ENCODE measurements around the gene KCNMB2. TPM values are rescaled to one million over a fixed set of nuclear protein-coding genes. Genes with fewer than 3 reads are reported as not detected.

The KCNMB2 gene
- total RNA-seq, 1 experiment from 2014 or later, result not detected

GRCh38 chr3:178711753-178712152 is 175.5 kb downstream of the KCNMB2 start:
- peaks cover 26% of the 10 kb centered on the region for H3K4me1 Mint-ChIP-seq
- no peak overlapping the region for H3K27ac Mint-ChIP-seq
- DNase-seq (ENCODE audit: low spot score), result no peak
- POLR2A ChIA-PET, result no interaction called here
- no peak for TF ChIP-seq USF1 (CRISPR knock-in tag; IDR thresholded peaks at IDR 0.05)
- no peak for TF ChIP-seq MXD4 (CRISPR knock-in tag; IDR thresholded peaks at IDR 0.05; ENCODE audit: borderline replicate concordance)
- TF ChIP-seq FOXK1 (CRISPR knock-in tag; IDR thresholded peaks at IDR 0.05), result no peak
- TF ChIP-seq ZNF281 (CRISPR knock-in tag; IDR thresholded peaks at IDR 0.05), result no peak
- TF ChIP-seq ZNF396 (CRISPR knock-in tag; IDR thresholded peaks at IDR 0.05; ENCODE audit: borderline replicate concordance), result no peak
- no peak for TF ChIP-seq NR1H2 (CRISPR knock-in tag; IDR thresholded peaks at IDR 0.05)
- TF ChIP-seq TCF7 (CRISPR knock-in tag; IDR thresholded peaks at IDR 0.05; ENCODE audit: low read depth), result no peak
- no peak for TF ChIP-seq MLX (CRISPR knock-in tag; IDR thresholded peaks at IDR 0.05)
- no peak for TF ChIP-seq IRF2 (CRISPR knock-in tag; IDR thresholded peaks at IDR 0.05; ENCODE audit: borderline replicate concordance, low read depth)
- no peak for TF ChIP-seq MAX (CRISPR knock-in tag; IDR thresholded peaks at IDR 0.05)
- CTCF ChIA-PET, result no interaction called here
- no peak for ATAC-seq
- no peaks in the 10 kb centered on the region for H3K9me3 Mint-ChIP-seq
- no peaks in the 10 kb centered on the region for H3K27me3 Mint-ChIP-seq (ENCODE audit: low read depth)
- no peaks in the 10 kb centered on the region for H3K36me3 Mint-ChIP-seq
- H3K4me3 Mint-ChIP-seq, result no peak overlapping the region

GRCh38 chr3:178712247-178712646 is 176.0 kb downstream of the KCNMB2 start:
- ATAC-seq (no peak), DNase-seq (ENCODE audit: low spot score) (no peak)
- H3K4me3 Mint-ChIP-seq, result no peak overlapping the region
- no peaks in the 10 kb centered on the region for H3K9me3 Mint-ChIP-seq
- no peak overlapping the region for H3K27ac Mint-ChIP-seq
- POLR2A ChIA-PET, result no interaction called here
- H3K4me1 Mint-ChIP-seq, result peaks cover 23% of the 10 kb centered on the region
- no peaks in the 10 kb centered on the region for H3K36me3 Mint-ChIP-seq
- CTCF ChIA-PET, result no interaction called here
- TF ChIP-seq FOXK1 (CRISPR knock-in tag; IDR thresholded peaks at IDR 0.05) (no peak), FOXJ3 (CRISPR knock-in tag; IDR thresholded peaks at IDR 0.05; ENCODE audit: borderline replicate concordance) (no peak), PRRX2 (CRISPR knock-in tag; IDR thresholded peaks at IDR 0.05) (no peak), TEAD1 (CRISPR knock-in tag; IDR thresholded peaks at IDR 0.05) (no peak), ERG (CRISPR knock-in tag; IDR thresholded peaks at IDR 0.05) (no peak), MXD4 (CRISPR knock-in tag; IDR thresholded peaks at IDR 0.05; ENCODE audit: borderline replicate concordance) (no peak), GTF2I (CRISPR knock-in tag; conservative IDR thresholded peaks at IDR 0.05) (no peak), ELF4 (CRISPR knock-in tag; IDR thresholded peaks at IDR 0.05; ENCODE audit: low read depth) (no peak), AFF4 (CRISPR knock-in tag; IDR thresholded peaks at IDR 0.05; ENCODE audit: borderline replicate concordance) (no peak), ZNF138 (CRISPR knock-in tag; conservative IDR thresholded peaks at IDR 0.05) (no peak), ZNF219 (CRISPR knock-in tag; IDR thresholded peaks at IDR 0.05; ENCODE audit: borderline replicate concordance) (no peak), SMAD3 (CRISPR knock-in tag; IDR thresholded peaks at IDR 0.05; ENCODE audit: borderline replicate concordance) (no peak), ATF6 (CRISPR knock-in tag; IDR thresholded peaks at IDR 0.05) (no peak), NFE2L1 (CRISPR knock-in tag; IDR thresholded peaks at IDR 0.05) (no peak), TEAD4 (CRISPR knock-in tag; IDR thresholded peaks at IDR 0.05) (no peak), ZNF416 (CRISPR knock-in tag; IDR thresholded peaks at IDR 0.05) (no peak), NFATC4 (CRISPR knock-in tag; IDR thresholded peaks at IDR 0.05) (no peak)
- H3K27me3 Mint-ChIP-seq (ENCODE audit: low read depth), result no peaks in the 10 kb centered on the region
